Transverse colon (tissue), 4 donors: ENCODE results near the gene ADCY9. TPM values are rescaled to one million over a fixed set of nuclear protein-coding genes. Genes with fewer than 3 reads are reported as not detected.
"Not testable (repeated sequence)": the region's sequence is repeated elsewhere in the genome, so short reads cannot be mapped to it uniquely, and the experiment has no call there.

ENCODE experiments used
- DNase-seq: peaks from one replicate; pipeline ENCODE4 v3.0.0-alpha.2; 2019
- H3K27ac ChIP-seq, 4 donors: fragments of 200-600 bp; sonication (generic); 2 replicates each; pipeline ENCODE4 v1.5.1; 2016 to 2018; ENCODE audit warnings: inconsistent platforms in 4 of 4
- H3K27me3 ChIP-seq: fragments of 200-600 bp; sonication (generic); 2 replicates; pipeline ENCODE4 v1.5.1; 2017; ENCODE audit warnings: inconsistent platforms
- H3K36me3 ChIP-seq, 4 donors: fragments of 200-600 bp; sonication (generic); 2 replicates each; pipeline ENCODE4 v1.5.1; 2017 to 2019; ENCODE audit warnings: inconsistent platforms in 4 of 4
- H3K4me1 ChIP-seq, 4 donors: fragments of 200-600 bp; sonication (generic); 2 replicates each; pipeline ENCODE4 v1.5.1; 2017 to 2020; ENCODE audit warnings: inconsistent platforms in 4 of 4
- H3K4me3 ChIP-seq, 4 donors: fragments of 200-600 bp; sonication (generic); 1 replicate in 1 of 4; 2 replicates in 3 of 4; pipeline versions ENCODE4 v1.5.1 to v1.6.1; 2017 to 2019; ENCODE audit warnings: inconsistent platforms in 4 of 4
- H3K9me3 ChIP-seq, 2 donors: fragments of 200-600 bp; sonication (generic); 2 replicates each; pipeline ENCODE4 v1.5.1; 2017 to 2019; ENCODE audit warnings: inconsistent platforms in 2 of 2
- EP300 ChIP-seq: sonication (generic); formaldehyde crosslinking; IDR thresholded peaks from one replicate; pipeline ENCODE4 v1.6.1; 2017; ENCODE audit warnings: antibody characterized with exemption, low read depth
- POLR2A ChIP-seq: fragments of 450-650 bp; IDR thresholded peaks from one replicate; pipeline ENCODE4 v1.6.1; 2016; ENCODE audit warnings: antibody characterized with exemption, mild to moderate bottlenecking, moderate library complexity
- POLR2AphosphoS5 ChIP-seq, 3 donors: sonication (generic); formaldehyde crosslinking; IDR thresholded peaks; one replicate each; pipeline ENCODE4 v1.6.1; 2016; ENCODE audit warnings: antibody characterized with exemption in 3 of 3
- WGBS, 2 donors: methylation state at CpG; one replicate each; pipeline ENCODE4 v1.1.5; 2018; ENCODE audit warnings: low coverage in 1 of 2; 5-methylcytosine and 5-hydroxymethylcytosine counted together
- in situ Hi-C, 4 donors: fragments of 200-750 bp; cut with MboI; loops; one replicate each; pipeline versions ENCODE4 v1.15.0 to v1.15.1; 2017; ENCODE audit warnings: low sequenced_read_pairs in 3 of 4, low pct_ligation_motif_present in 1 of 4, low pct_unique_long_range_greater_than_20kb in 1 of 4
- intact Hi-C: fragments of 100-400 bp; cut with DNase I; formaldehyde crosslinking; loops from one replicate; pipeline ENCODE4 v1.15.1; 2023; ENCODE audit warnings: low total_unique reads
- total RNA-seq, 4 donors: library from RNA; depleted of rRNA; stranded (reverse); fragments of >200 nt; gene quantifications; one replicate each; pipeline ENCODE4 v1.1.0, GENCODE V29; 2016
- TF ChIP-seq, protein P1 (sequence below), 5 experiments: fragments of 200-600 bp in 3 of 5; fragments of 450-650 bp in 2 of 5; sonication (generic) in 3 of 5; IDR thresholded peaks; 1 replicate in 2 of 5; 2 replicates in 3 of 5; pipeline ENCODE4 v1.5.1; 2016 to 2017; ENCODE audit warnings: antibody characterized with exemption in 5 of 5, inconsistent platforms in 3 of 5, mild to moderate bottlenecking in 2 of 5, moderate library complexity in 1 of 5

The ADCY9 gene
- total RNA-seq, 4 donors from 2014 or later = 33.7 to 46.0 (median 37.2) TPM

DNA sequence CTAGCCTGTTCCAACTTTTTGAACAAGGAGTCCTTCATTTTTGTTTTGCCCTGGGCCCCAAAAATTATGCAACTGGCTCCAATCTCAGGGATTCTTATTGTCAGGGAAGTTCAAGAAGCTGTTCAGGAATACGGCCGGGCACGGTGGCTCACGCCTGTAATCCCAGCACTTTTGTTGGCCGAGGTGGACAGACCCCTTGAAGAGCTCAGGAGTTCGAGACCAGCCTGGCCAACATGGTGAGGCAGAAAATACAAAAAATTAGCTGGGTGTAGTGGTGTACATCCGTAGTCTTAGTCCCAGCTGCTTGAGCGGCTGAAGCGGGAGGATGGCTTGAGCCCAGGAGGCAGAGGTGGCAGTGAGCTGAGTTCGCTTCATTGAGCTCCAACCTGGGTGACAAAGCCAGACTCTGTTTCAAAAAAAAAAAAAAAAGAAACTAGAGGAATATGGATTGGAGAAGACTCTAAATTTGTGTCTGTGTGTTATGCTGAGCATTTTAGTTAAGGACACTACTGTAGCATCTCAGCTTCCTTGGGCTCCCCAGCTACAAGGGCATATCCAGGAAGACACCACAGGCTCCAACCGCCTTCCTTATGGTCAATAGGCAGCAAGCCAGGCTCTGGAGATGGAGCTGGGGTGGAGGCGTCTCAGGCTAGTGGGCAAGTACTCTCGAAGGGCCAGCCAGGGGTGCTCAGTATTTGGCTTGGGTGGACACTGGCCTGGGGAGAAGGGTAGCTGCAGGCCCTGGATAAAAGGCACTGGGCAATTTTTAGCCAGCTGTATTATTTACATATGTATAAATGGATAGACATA lies 179.0 kb downstream of the ADCY9 start:
- H3K4me1 ChIP-seq = peaks cover 4 to 9% (median 7%) of the 10 kb centered on the region in 4 donors
- in situ Hi-C loops = no loop called here
- no peak overlapping the region for H3K27ac ChIP-seq
- intact Hi-C loops = loop anchor here (5.0 kb wide), 1 partner anchor 180 kb away; the partner anchor contains the start of gene ADCY9
- no peak for DNase-seq
- WGBS, 2 donors = 89% methylated on average over 13 of the region's 13 CpGs; no CpG with 5 or more reads in 1 of the 2 donors
- no peaks in the 10 kb centered on the region for H3K36me3 ChIP-seq
- TF ChIP-seq EP300 (no peak), POLR2AphosphoS5 (IDR thresholded peaks at IDR 0.05) (no peak), POLR2A (no peak)
- TF ChIP-seq, protein P1, sequence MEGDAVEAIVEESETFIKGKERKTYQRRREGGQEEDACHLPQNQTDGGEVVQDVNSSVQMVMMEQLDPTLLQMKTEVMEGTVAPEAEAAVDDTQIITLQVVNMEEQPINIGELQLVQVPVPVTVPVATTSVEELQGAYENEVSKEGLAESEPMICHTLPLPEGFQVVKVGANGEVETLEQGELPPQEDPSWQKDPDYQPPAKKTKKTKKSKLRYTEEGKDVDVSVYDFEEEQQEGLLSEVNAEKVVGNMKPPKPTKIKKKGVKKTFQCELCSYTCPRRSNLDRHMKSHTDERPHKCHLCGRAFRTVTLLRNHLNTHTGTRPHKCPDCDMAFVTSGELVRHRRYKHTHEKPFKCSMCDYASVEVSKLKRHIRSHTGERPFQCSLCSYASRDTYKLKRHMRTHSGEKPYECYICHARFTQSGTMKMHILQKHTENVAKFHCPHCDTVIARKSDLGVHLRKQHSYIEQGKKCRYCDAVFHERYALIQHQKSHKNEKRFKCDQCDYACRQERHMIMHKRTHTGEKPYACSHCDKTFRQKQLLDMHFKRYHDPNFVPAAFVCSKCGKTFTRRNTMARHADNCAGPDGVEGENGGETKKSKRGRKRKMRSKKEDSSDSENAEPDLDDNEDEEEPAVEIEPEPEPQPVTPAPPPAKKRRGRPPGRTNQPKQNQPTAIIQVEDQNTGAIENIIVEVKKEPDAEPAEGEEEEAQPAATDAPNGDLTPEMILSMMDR (IDR thresholded peaks at IDR 0.05) = no peak
- H3K27me3 ChIP-seq = no peaks in the 10 kb centered on the region
- no peak overlapping the region for H3K4me3 ChIP-seq
- no peaks in the 10 kb centered on the region for H3K9me3 ChIP-seq

DNA sequence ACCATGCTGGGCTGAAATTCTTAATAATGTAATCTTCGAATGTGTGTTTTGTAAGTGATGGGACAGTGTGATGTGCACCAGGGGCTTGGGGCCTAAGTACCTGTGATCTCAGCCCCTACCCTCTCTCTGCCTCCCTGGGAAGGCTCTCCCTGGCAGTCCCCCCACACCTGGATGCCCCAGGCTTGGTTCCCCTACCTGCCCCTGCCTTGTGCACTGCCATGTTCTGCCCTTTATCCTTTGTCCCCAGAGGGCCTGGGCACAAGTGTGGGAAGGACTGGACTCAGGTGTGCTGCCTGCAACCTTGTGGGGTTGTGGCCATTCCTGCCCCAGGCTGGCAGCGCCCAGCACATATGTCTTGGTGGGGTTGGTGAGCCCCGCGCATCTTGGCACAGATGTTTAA lies 180.3 kb downstream of the ADCY9 start:
- intact Hi-C loops = loop anchor here (5.0 kb wide), 1 partner anchor 181 kb away; the partner anchor contains the start of gene ADCY9

DNA sequence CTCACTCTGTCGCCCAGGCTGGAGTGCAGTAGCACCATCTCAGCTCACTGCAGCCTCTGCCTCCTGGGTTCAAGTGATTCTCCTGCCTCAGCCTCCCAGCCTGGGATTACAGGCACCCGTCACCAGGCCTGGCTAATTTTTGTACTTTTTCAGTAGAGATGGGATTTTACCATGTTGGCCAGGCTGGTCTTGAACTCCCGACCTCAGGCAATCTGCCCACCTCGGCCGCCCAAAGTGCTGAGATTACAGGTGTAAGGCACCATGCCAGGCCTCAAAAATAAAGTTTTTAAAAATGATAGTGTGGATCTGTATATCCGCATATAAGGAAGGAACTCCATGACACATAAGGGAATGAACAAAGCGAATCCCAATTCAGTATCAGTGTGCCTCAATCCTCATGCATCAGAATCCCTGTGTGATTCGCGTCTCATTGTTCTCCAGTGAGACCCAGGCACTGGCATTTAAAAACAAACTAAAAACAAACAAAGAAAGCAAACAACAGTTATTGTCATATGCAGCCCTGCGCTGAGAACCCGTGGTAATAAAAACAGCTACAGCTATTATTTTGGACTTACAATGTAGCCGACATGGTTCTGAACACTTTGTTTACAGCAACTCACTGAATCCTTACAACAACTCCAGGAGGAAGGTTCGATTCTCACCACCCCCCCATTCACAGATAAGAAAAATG lies 181.6 kb downstream of the ADCY9 start:
- DNase-seq = no peak
- Histone ChIP-seq H3K27ac (no peak overlapping the region), H3K27me3 (no peaks in the 10 kb centered on the region), H3K9me3 (no peaks in the 10 kb centered on the region), H3K4me1 (peaks cover 4 to 9% (median 7%) of the 10 kb centered on the region in 4 donors), H3K36me3 (no peaks in the 10 kb centered on the region), H3K4me3 (no peak overlapping the region)
- in situ Hi-C loops = no loop called here
- 59 to 68% methylated on average over 11 to 13 of the region's 13 CpGs for WGBS, 2 donors
- intact Hi-C loops = loop anchor here (5.0 kb wide), 1 partner anchor 183 kb away; the partner anchor contains the start of gene ADCY9
- TF ChIP-seq POLR2AphosphoS5 (IDR thresholded peaks at IDR 0.05) = no peak
- TF ChIP-seq, protein P1 (IDR thresholded peaks at IDR 0.05) = no peak
- TF ChIP-seq POLR2A = no peak

More for the DNA sequence above, 180.3 kb downstream of the ADCY9 start:
- no peaks in the 10 kb centered on the region for H3K9me3 ChIP-seq
- no peaks in the 10 kb centered on the region for H3K36me3 ChIP-seq
- H3K27me3 ChIP-seq = no peaks in the 10 kb centered on the region
- in situ Hi-C loops = no loop called here
- 88 to 100% methylated on average over 1 to 4 of the region's 4 CpGs for WGBS, 2 donors
- no peak for DNase-seq
- peaks cover 4 to 9% (median 7%) of the 10 kb centered on the region in 4 donors for H3K4me1 ChIP-seq
- no peak overlapping the region for H3K4me3 ChIP-seq
- no peak for TF ChIP-seq POLR2A
- TF ChIP-seq POLR2AphosphoS5 (IDR thresholded peaks at IDR 0.05) = no peak
- no peak for TF ChIP-seq EP300
- TF ChIP-seq, protein P1 (IDR thresholded peaks at IDR 0.05) = no peak
- H3K27ac ChIP-seq = no peak overlapping the region

DNA sequence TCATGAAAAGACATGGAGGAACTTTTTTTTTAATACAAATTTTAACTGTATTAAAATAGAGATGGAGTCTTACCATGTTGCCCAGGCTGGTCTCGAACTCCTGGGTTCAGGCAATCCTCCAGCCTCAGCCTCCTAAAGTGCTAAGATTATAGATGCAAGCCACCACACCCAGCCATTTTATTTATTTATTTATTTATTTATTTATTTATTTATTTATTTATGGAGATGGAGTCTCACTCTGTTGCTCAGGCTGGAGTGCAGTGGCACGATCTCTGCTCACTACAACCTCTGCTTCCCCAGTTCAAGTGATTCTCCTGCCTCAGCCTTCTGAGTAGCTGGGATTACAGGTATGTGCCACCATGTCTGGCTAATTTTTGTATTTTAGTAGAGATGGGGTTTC lies 189.1 kb downstream of the ADCY9 start:
- DNase-seq, in situ Hi-C loops: not testable (repeated sequence)
- WGBS, 2 donors = 87 to 98% methylated on average over 2 of the region's 2 CpGs

More for the DNA sequence above, 189.1 kb downstream of the ADCY9 start:
- H3K27me3 ChIP-seq, H3K36me3 ChIP-seq, H3K9me3 ChIP-seq, H3K4me3 ChIP-seq, H3K4me1 ChIP-seq, intact Hi-C loops, H3K27ac ChIP-seq: not testable (repeated sequence)
